IPS DF 4.7 (cell line): Measurements from ENCODE around the gene FBLN7.

Source experiments
- DNase-seq: peaks from one replicate; pipeline ENCODE4 v3.0.0-alpha.2; 2013; ENCODE audit warnings: low spot score; ENCODE audit errors: extremely low read depth

The FBLN7 gene

GRCh38 chr2:112156152-112156986, 18.2 kb downstream of the FBLN7 start:
- DNase-seq = no peak

- DNase-seq = no peak
Observed at GRCh38 chr2:112157472-112157871, 19.3 kb downstream of the FBLN7 start.

- DNase-seq = no peak
Observed at GRCh38 chr2:112159454-112159921, 21.3 kb downstream of the FBLN7 start.

- DNase-seq = no peak
Observed at GRCh38 chr2:112160283-112161250, 22.4 kb downstream of the FBLN7 start.

GRCh38 chr2:112161431-112162145, 23.4 kb downstream of the FBLN7 start:
- no peak for DNase-seq

GRCh38 chr2:112162341-112162740, 24.2 kb downstream of the FBLN7 start:
- DNase-seq = no peak

- no peak for DNase-seq
Observed at GRCh38 chr2:112162956-112163355, 24.8 kb downstream of the FBLN7 start.

GRCh38 chr2:112163541-112163981, 25.4 kb downstream of the FBLN7 start:
- no peak for DNase-seq

- no peak for DNase-seq
Observed at GRCh38 chr2:112164876-112165275, 26.7 kb downstream of the FBLN7 start.

- DNase-seq = no peak
Observed at GRCh38 chr2:112165296-112165695, 27.1 kb downstream of the FBLN7 start.

GRCh38 chr2:112166806-112167499, 28.8 kb downstream of the FBLN7 start:
- DNase-seq = no peak

GRCh38 chr2:112168422-112169124, 30.4 kb downstream of the FBLN7 start:
- no peak for DNase-seq

- DNase-seq = no peak
Observed at GRCh38 chr2:112170495-112170894, 32.3 kb downstream of the FBLN7 start.

- DNase-seq = no peak
Observed at GRCh38 chr2:112173646-112174319, 35.6 kb downstream of the FBLN7 start.

- no peak for DNase-seq
Observed at GRCh38 chr2:112174383-112174782, 36.2 kb downstream of the FBLN7 start.

- DNase-seq = no peak
Observed at GRCh38 chr2:112175333-112175732, 37.1 kb downstream of the FBLN7 start.

GRCh38 chr2:112175958-112176573, 37.9 kb downstream of the FBLN7 start:
- DNase-seq = no peak

GRCh38 chr2:112181571-112182290, 43.5 kb downstream of the FBLN7 start:
- no peak for DNase-seq
